HG02571 (cell line): ENCODE measurements around the gene CLSTN1.

Source experiments
- ATAC-seq: cut with Tn5 transposase; IDR thresholded peaks from one replicate; pipeline ENCODE4 v1.9.1; 2021; ENCODE audit warnings: mild to moderate bottlenecking, moderate library complexity; ENCODE audit not compliant: unreplicated experiment

CLSTN1 gene

GRCh38 chr1:9823943-9824701, at the start of gene CLSTN1:
Gene CLSTN1, minus strand, starts transcription at chr1:9823965. Its CDS starts 232 bp downstream, at chr1:9823733.
- peak; percentile 59 for ATAC-seq

- no peak for ATAC-seq
Observed at GRCh38 chr1:9873385-9873784, 49.6 kb upstream of the CLSTN1 start.

- no peak for ATAC-seq
Observed at GRCh38 chr1:9872430-9873165, 48.8 kb upstream of the CLSTN1 start.

GRCh38 chr1:9871707-9872425, 48.1 kb upstream of the CLSTN1 start:
- ATAC-seq, result no peak

GRCh38 chr1:9871021-9871420, 47.3 kb upstream of the CLSTN1 start:
- no peak for ATAC-seq

- no peak for ATAC-seq
Observed at GRCh38 chr1:9870572-9870971, 46.8 kb upstream of the CLSTN1 start.

- no peak for ATAC-seq
Observed at GRCh38 chr1:9869831-9870251, 46.1 kb upstream of the CLSTN1 start.

GRCh38 chr1:9868244-9868590, 44.5 kb upstream of the CLSTN1 start:
- no peak for ATAC-seq

- no peak for ATAC-seq
Observed at GRCh38 chr1:9867408-9868243, 43.9 kb upstream of the CLSTN1 start.

GRCh38 chr1:9866836-9867235, 43.1 kb upstream of the CLSTN1 start:
- ATAC-seq, result no peak

- ATAC-seq, result no peak
Observed at GRCh38 chr1:9865724-9866123, 42.0 kb upstream of the CLSTN1 start.

- ATAC-seq, result no peak
Observed at GRCh38 chr1:9863371-9863770, 39.6 kb upstream of the CLSTN1 start.

GRCh38 chr1:9861360-9861759, 37.6 kb upstream of the CLSTN1 start:
- ATAC-seq, result no peak

- no peak for ATAC-seq
Observed at GRCh38 chr1:9860887-9861286, 37.1 kb upstream of the CLSTN1 start.

GRCh38 chr1:9859281-9860014, 35.7 kb upstream of the CLSTN1 start:
- ATAC-seq, result no peak

GRCh38 chr1:9858293-9859035, 34.7 kb upstream of the CLSTN1 start:
- no peak for ATAC-seq

GRCh38 chr1:9855186-9855585, 31.4 kb upstream of the CLSTN1 start:
- no peak for ATAC-seq

GRCh38 chr1:9853249-9853595, 29.5 kb upstream of the CLSTN1 start:
- ATAC-seq, result no peak

GRCh38 chr1:9852410-9853248, 28.9 kb upstream of the CLSTN1 start:
- no peak for ATAC-seq
